Ramos (cell line): Measurements from ENCODE around the gene SYNGR1.

ENCODE experiments used
- in situ Hi-C: fragments of 300-500 bp; cut with MboI; formaldehyde crosslinking; loops from one replicate; pipeline ENCODE4 v1.14.3; 2022; ENCODE audit warnings: low sequenced_read_pairs; ENCODE audit not compliant: unreplicated experiment

SYNGR1 gene

GRCh38 chr22:39423976-39424375 is 74.2 kb downstream of the SYNGR1 start:
- in situ Hi-C loops, result no loop called here

- in situ Hi-C loops, result no loop called here
These were observed 76.7 kb downstream of the SYNGR1 start for GRCh38 chr22:39426380-39427043.

- in situ Hi-C loops, result no loop called here
These were observed 78.2 kb downstream of the SYNGR1 start for GRCh38 chr22:39427751-39428596.

- in situ Hi-C loops, result no loop called here
These were observed 78.8 kb downstream of the SYNGR1 start for GRCh38 chr22:39428597-39429071.

GRCh38 chr22:39429186-39429585 is 79.4 kb downstream of the SYNGR1 start:
- in situ Hi-C loops, result no loop called here

GRCh38 chr22:39429916-39430575 is 80.3 kb downstream of the SYNGR1 start:
- in situ Hi-C loops, result no loop called here

- in situ Hi-C loops, result no loop called here
These were observed 80.9 kb downstream of the SYNGR1 start for GRCh38 chr22:39430576-39431150.

GRCh38 chr22:39431216-39431801 is 81.5 kb downstream of the SYNGR1 start:
- in situ Hi-C loops, result no loop called here

- in situ Hi-C loops, result no loop called here
These were observed 82.0 kb downstream of the SYNGR1 start for GRCh38 chr22:39431821-39432251.

GRCh38 chr22:39432361-39432811 is 82.6 kb downstream of the SYNGR1 start:
- in situ Hi-C loops, result no loop called here

- in situ Hi-C loops, result no loop called here
These were observed 83.9 kb downstream of the SYNGR1 start for GRCh38 chr22:39433476-39434242.

- in situ Hi-C loops, result no loop called here
These were observed 84.5 kb downstream of the SYNGR1 start for GRCh38 chr22:39434243-39434653.

- in situ Hi-C loops, result no loop called here
These were observed 84.9 kb downstream of the SYNGR1 start for GRCh38 chr22:39434721-39435120.
